C1 segment of cervical spinal cord (tissue), 14 donors: ENCODE data around the gene SRXN1.

Source experiments
- DNase-seq, 14 donors: peaks; one replicate each; lab custom pipeline; 2025; lab: John Stamatoyannopoulos, UW

Gene SRXN1

DNA sequence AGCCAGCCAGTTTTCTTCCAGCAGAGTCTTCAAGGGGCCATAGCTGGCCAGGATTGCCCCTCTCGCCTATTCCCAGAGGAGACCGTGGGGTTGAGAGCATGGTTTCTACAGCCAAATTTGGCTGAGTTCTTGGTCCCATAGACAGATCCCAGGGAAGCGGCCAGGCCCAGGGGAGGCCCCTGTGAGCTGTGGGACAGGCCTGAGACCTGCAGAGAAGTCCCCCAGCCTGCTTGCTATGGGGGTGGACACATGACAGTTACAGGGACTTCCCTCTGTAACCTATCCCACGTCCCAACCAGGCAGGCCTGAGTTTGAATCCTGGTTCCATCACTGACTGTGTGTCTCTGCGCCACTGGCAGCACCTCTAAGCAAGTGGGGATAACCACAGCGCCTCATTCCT lies 45.5 kb downstream of the SRXN1 start:
- DNase-seq, result no peak

DNA sequence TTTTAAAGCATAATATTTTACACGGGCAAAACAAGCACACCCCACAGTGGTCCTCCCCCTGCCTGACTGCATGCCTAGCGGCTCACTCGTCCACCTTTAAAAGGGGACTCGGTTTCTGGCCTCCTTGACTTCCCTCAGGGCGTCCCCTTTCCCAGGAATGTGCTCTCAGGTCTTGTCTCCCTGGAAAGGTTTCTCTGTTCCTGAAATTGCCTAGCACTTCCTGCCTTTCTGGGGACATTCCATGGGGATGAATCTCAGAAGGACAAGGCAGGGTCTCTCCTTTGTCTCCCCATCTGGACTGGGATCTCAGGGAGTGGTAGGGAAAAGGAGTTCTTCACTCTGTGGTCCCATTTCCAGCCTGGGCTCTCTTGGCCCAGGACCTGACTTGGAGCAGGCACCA lies 47.8 kb downstream of the SRXN1 start:
- DNase-seq, result no peak

DNA sequence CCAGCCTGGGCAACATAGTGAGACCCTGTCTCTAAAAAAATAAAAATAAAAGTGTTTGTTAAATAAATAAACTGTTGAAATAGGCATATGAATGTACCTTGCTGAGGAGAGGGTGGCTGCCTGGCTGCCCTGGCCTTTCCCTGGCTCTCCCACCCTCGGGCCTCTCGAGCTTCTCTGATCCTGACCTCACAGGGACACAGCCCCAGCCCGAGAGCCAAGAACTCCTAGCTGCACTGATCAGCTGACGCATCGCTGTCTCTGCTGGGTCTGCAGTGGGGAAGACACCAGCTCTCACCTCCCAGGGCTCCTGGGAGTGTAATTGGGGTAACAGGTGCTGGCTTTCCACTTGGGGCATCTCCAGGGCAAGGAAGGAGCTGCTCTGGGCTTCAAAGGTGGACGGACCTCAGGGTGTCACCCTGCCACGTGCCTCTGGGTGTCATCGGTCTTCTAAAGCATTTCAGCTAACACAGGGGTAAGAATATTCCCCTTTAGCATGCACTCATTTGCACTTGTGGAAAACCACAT lies 49.8 kb downstream of the SRXN1 start:
- DNase-seq, result no peak

DNA sequence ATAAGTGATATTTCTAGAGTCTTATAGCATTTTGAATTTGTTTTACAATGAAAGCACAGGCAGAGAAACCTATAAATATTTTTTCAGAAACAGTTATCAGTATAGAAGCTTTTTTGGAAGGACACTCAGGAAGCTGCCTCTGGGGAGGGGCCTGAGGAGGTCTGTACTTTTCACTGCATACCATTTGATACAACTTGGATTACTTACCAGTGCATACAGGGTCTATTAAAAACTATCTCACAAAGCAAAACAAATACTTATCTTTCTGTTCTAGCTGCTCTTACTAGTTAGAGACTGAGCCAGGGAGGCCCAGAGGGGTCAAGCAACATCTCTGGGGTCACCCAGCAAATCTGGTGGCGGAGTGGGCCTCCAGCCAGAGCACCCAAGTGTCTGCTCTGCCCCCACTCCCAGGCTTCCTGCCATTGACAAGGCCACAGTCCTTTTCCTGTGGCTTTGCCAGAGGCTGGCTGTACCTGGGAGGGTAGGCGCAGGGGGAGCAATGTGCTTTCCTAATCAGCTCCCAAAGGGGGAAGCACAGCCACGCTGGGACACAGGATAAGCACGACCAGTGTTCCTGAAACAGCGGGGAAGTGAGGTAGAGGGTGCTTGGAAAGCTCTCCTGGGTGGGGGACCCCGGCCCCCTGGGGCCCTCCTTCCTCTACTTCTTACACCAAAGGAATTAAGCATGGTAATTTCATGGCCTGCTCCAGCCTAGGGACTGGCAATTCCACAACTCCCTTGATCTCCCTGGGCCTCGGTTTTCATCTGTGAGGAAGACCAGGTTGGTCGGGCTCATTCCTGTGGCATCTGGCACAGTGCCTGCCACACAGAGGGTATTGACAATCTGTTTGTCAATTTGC lies 50.7 kb downstream of the SRXN1 start:
- DNase-seq, result no peak

DNA sequence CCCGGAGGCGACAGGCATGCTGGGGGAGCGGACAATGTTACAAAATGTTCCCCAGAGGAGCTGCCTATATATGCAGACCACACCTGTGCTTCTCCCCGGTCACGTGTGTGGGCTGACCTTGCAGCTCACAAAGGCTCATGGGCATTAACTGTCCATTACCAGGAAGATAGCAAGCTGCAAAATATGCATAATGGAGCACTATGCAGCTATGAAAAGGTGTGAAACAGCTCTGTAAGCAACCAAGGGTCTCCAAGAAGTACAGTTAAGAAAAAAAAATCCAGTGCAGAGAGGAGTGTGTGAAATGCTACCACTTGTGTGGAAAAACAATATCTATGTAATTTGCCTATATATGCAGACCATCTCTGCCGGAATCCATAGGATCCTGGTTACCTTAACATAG lies 52.3 kb downstream of the SRXN1 start:
- DNase-seq, result no peak

DNA sequence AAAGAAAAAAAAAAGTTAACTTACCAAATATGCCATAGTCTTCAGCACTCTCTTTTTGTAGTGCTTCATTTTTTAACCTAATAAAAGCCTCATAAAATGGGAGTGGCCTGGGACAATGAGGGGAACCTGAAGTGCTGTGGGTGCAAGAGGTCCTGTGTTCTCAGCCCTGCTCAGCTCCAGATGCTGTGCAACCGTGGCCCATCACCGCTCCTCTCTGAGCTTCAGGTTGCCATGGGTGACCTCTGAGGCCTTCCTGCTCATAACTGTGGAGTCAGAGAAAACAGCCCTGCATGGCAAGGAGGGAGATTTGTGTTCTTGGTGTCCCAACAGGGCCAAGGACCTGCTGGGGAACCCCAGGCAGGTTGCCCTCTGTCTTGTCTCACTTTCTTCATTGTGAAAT lies 52.9 kb downstream of the SRXN1 start:
- DNase-seq, result no peak

DNA sequence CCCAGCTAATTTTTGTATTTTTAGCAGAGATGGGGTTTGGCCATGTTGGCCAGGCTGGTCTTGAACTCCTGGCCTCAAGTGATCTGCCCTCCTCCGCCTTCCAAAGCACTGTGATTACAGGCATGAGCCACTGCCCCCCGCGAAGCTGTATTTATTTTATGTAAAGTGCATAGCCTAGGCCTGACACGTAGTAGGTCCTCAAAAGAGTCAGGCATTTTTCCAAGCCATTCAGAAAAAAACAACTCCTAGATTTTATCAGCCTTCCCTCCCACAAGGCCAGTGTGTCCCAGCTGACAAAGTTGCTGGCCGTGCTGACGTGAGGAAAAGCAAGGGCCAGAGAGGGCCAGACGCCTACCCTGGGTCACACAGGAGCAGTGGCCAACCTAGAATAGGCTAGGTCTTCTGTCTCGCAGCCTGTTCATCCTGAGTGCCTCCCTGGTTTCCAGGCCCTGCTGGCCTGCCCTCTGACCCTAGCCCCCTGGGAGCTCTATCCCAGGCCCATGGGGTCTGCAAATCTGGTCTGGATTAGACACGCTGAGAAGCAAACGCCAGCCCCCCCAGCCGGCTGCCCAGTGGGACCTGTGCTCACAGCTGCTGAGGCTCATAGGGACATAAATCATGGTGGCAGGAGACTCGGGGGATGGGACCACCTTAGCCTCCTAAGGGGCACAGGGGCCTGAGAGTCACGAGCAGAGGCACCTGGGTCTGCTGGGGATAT lies 54.7 kb downstream of the SRXN1 start:
- no peak for DNase-seq

DNA sequence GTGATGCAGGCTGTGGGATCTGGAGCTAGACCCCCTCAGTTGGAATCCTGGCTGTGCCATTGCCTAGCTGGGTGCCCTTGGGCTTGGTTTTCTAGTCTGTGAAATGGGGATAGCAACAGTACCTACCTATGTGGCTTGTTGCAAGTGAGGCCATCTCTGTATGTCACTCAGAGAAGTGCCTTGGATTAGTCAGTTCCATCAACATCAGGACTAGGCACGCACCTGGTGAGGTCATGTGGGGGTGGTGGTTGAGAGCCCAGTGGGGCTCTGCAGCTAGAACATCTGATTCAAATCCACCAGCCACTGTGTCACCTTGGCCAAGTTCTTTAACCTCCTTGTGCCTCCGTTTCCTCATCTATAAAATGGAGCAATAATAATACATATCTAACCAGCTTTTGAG lies 55.4 kb downstream of the SRXN1 start:
- no peak for DNase-seq
